ENCODE data around the gene TMEM184A.

Gene TMEM184A

DNA sequence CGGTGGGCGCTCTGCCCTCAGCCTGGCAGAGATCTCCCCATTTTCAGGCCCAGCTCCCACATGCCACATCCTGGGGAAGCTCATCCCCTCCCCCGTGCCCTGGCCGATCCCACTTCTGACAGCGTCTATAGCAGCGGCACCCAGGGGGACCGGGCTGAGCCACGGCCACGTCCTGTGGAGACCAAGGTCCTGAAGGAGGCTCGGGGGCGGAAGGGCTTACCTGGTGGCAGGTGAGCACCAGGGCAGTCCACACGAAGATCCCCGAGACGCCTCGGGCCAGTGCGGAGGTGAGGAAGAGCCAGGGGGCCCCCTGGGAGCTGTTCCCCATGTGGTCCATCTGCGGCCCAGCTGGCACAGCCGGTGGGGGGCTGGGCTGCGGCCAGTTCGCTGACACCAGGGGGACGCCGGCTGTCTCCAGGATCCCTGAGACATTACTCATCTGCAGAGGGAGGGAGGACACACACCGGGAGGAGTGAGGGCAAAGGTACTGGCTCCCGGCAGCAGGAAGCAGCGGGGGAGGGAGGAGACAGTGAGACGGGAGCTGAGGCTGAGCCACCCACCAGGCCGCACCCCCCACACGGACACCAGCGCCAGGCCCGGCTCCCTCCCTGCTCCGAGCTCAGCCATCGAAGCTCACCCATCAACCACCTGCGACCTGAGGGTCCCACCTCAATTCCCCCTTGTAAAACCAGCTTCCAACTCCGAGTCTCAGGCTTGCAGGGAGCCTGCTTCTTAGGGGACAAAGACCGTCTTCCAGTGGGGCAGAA is 776 bp downstream of the TMEM184A start:
- DNase-seq: no peak
- Mint-ChIP-seq H3K9me3 (no peaks in the 10 kb centered on the region), H3K27me3 (peaks cover 4% of the 10 kb centered on the region), H3K4me3 (no peak overlapping the region), H3K27ac (no peak overlapping the region), H3K4me1 (peaks cover 3% of the 10 kb centered on the region), H3K36me3 (no peaks in the 10 kb centered on the region)
- CTCF ChIA-PET: interaction anchor here (1.2 to 1.8 kb wide), 4 partner anchors 15 to 51 kb away, joined by 3 to 6 read pairs (median 4); partner anchors contain the start of gene INTS1

GRCh38 chr7:1554333-1555045 is 1.5 kb downstream of the TMEM184A start:
- H3K27me3 Mint-ChIP-seq: peaks cover 4% of the 10 kb centered on the region
- no peaks in the 10 kb centered on the region for H3K36me3 Mint-ChIP-seq
- peaks cover 3% of the 10 kb centered on the region for H3K4me1 Mint-ChIP-seq
- DNase-seq: no peak
- no peak overlapping the region for H3K4me3 Mint-ChIP-seq
- CTCF ChIA-PET: interaction anchor here (1.3 kb wide), 1 partner anchor 80 kb away, joined by 4 read pairs; no protein-coding TSS in a partner anchor
- no peaks in the 10 kb centered on the region for H3K9me3 Mint-ChIP-seq
- no peak overlapping the region for H3K27ac Mint-ChIP-seq

DNA sequence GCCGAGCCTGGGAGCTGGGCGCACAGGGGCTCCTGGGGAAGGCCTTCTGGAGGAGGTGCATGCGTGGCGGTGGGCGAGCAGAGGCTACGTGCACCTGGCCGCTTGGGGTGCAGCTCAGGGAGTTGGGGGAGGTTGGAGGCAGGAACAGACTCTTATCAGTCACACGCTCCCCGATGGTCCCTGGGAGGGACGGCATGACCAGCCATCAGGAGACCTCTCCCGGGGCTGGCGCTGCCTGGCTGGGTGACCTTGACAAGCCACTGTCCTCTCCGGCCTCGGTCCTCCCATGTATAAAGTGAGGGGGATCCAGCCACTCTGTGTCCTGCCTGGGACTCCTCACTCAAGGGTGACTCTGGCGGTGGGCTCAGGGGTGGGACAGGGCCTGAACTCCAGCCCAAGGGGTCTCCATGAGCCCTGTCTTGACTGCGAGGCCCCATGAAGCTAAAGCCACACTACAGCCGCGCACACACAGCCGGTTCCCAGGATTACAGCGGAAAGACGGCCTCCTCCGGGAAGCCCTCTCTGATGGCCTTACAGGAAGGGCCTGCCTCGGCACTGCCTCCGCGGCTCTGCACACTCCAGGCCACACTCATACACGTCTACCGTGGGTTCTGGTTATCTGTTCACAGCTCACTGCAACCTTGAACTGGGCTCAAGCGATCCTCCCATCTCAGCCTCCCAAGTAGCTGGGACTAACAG is 2.3 kb downstream of the TMEM184A start:
- no peak overlapping the region for H3K27ac Mint-ChIP-seq
- no peaks in the 10 kb centered on the region for H3K36me3 Mint-ChIP-seq
- H3K9me3 Mint-ChIP-seq: no peaks in the 10 kb centered on the region
- H3K27me3 Mint-ChIP-seq: peaks cover 4% of the 10 kb centered on the region
- CTCF ChIA-PET: interaction anchor here (1.3 kb wide), 1 partner anchor 79 kb away, joined by 4 read pairs; no protein-coding TSS in a partner anchor
- peaks cover 3% of the 10 kb centered on the region for H3K4me1 Mint-ChIP-seq
- DNase-seq: no peak
- H3K4me3 Mint-ChIP-seq: no peak overlapping the region

GRCh38 chr7:1552200-1552599 is 3.8 kb downstream of the TMEM184A start:
- no peak overlapping the region for H3K4me3 Mint-ChIP-seq
- no peak overlapping the region for H3K27ac Mint-ChIP-seq
- CTCF ChIA-PET: no interaction called here
- no peak for DNase-seq
- peaks cover 4% of the 10 kb centered on the region for H3K27me3 Mint-ChIP-seq
- no peaks in the 10 kb centered on the region for H3K9me3 Mint-ChIP-seq
- H3K4me1 Mint-ChIP-seq: peaks cover 5% of the 10 kb centered on the region
- H3K36me3 Mint-ChIP-seq: no peaks in the 10 kb centered on the region

- H3K9me3 Mint-ChIP-seq: no peaks in the 10 kb centered on the region
- H3K4me3 Mint-ChIP-seq: no peak overlapping the region
- peaks cover 2% of the 10 kb centered on the region for H3K4me1 Mint-ChIP-seq
- no peaks in the 10 kb centered on the region for H3K36me3 Mint-ChIP-seq
- CTCF ChIA-PET: no interaction called here
- H3K27ac Mint-ChIP-seq: no peak overlapping the region
- H3K27me3 Mint-ChIP-seq: peaks cover 4% of the 10 kb centered on the region
- DNase-seq: no peak
Observed at GRCh38 chr7:1550846-1551155, 5.2 kb downstream of the TMEM184A start.

GRCh38 chr7:1550005-1550845 is 5.8 kb downstream of the TMEM184A start:
- no peak overlapping the region for H3K4me3 Mint-ChIP-seq
- DNase-seq: no peak
- H3K27me3 Mint-ChIP-seq: peaks cover 4% of the 10 kb centered on the region
- no peaks in the 10 kb centered on the region for H3K9me3 Mint-ChIP-seq
- no peak overlapping the region for H3K27ac Mint-ChIP-seq
- peaks cover 2% of the 10 kb centered on the region for H3K4me1 Mint-ChIP-seq
- CTCF ChIA-PET: no interaction called here
- no peaks in the 10 kb centered on the region for H3K36me3 Mint-ChIP-seq

DNA sequence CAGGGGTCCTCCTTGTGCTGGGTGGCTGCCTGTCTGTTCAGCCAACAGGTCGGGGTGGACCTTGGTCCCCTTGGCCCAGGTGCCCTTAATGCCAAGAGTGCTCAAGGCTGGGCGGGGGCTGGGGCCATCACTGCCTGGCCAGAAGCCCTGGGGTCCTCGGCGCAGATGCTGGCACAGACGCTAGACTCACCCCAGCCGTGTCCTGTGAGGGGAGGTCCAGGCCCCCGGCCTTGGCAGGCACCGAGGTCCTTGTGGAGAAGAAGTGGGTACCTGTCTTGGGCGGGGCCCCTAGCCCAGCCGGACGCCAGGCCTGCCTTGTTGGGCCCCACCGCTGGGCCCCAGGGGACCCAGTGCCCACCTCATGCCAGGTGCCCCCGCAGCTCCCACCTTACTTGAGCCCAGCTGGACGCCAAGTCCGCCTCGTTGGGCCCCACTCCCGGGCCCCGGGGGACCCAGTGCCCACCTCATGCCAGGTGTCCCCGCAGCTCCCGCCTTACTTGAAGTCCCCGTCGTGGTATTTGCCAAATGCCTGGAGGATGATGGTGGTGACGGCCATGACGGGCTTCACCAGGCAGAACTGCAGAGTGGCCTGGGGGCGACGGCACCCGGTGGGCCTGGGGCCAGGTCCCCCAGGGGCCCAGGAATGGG is 6.5 kb downstream of the TMEM184A start:
- CTCF ChIA-PET: no interaction called here
- no peaks in the 10 kb centered on the region for H3K9me3 Mint-ChIP-seq
- no peaks in the 10 kb centered on the region for H3K36me3 Mint-ChIP-seq
- H3K27ac Mint-ChIP-seq: no peak overlapping the region
- DNase-seq: no peak
- no peak overlapping the region for H3K4me3 Mint-ChIP-seq
- H3K27me3 Mint-ChIP-seq: no peaks in the 10 kb centered on the region
- H3K4me1 Mint-ChIP-seq: peaks cover 2% of the 10 kb centered on the region

DNA sequence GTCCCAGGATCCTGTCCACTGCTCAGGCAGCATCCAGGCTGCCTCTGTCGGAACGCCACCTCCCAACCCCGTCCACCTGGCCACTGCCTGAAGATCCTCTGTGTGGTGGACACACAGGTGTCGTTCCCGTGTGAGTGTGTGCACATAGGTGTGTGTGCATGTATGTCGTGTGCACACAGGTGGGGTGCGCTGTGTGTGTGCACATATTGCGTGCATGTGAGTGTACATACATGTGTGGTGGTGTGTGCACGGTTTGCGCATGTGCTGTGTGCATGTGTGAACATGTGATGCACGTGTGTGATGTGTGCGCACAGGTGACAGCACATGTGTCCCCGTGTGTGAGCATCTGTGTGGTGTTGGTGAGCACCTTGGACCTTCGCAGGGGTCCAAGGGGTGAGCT is 7.1 kb downstream of the TMEM184A start:
- no peaks in the 10 kb centered on the region for H3K36me3 Mint-ChIP-seq
- H3K4me3 Mint-ChIP-seq: no peak overlapping the region
- no peak overlapping the region for H3K27ac Mint-ChIP-seq
- CTCF ChIA-PET: no interaction called here
- peaks cover 2% of the 10 kb centered on the region for H3K4me1 Mint-ChIP-seq
- H3K9me3 Mint-ChIP-seq: no peaks in the 10 kb centered on the region
- no peak for DNase-seq
- H3K27me3 Mint-ChIP-seq: no peaks in the 10 kb centered on the region

- Mint-ChIP-seq H3K4me1 (peaks cover 2% of the 10 kb centered on the region), H3K27me3 (no peaks in the 10 kb centered on the region), H3K9me3 (no peaks in the 10 kb centered on the region), H3K27ac (peak overlapping the region; percentile 33), H3K4me3 (no peak overlapping the region), H3K36me3 (no peaks in the 10 kb centered on the region)
- DNase-seq: no peak
- CTCF ChIA-PET: no interaction called here
Observed at GRCh38 chr7:1548438-1548831, 7.6 kb downstream of the TMEM184A start.

DNA sequence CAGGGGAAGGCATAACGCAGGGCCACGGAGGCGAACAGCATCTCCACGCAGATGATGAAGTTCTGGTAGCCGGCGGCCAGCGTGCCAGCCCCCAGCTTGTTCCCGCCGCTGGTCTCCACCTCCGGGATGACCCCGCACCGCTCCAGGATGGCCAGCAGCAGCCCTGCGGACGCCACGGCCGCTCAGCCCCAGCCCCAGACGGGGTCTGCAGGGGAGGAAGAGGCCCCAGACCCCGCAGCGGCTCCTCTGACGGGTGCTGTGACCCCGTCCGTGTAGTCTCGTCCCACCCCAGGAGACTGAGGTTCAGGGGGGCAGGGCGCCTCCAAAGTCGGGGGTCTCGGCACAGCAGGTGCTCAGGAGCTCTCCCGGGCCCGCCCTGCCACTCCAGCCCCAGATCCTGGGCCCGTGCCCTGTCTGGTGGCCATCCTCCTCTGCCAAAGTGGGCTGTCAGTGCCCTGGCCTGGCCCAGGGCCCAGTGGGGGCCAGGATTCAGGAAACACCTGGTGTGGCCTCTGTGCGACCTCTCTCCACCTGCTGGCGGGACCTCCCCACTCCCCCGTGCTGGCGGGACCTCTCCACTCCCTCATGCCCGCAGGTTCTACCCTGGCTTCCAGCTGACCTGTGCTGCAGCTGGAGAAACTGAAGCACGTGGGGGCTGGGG is 8.1 kb downstream of the TMEM184A start:
- Mint-ChIP-seq H3K9me3 (no peaks in the 10 kb centered on the region), H3K27me3 (no peaks in the 10 kb centered on the region), H3K27ac (peak overlapping the region; percentile 33), H3K4me1 (peaks cover 2% of the 10 kb centered on the region), H3K36me3 (no peaks in the 10 kb centered on the region), H3K4me3 (no peak overlapping the region)
- no peak for DNase-seq
- CTCF ChIA-PET: no interaction called here

DNA sequence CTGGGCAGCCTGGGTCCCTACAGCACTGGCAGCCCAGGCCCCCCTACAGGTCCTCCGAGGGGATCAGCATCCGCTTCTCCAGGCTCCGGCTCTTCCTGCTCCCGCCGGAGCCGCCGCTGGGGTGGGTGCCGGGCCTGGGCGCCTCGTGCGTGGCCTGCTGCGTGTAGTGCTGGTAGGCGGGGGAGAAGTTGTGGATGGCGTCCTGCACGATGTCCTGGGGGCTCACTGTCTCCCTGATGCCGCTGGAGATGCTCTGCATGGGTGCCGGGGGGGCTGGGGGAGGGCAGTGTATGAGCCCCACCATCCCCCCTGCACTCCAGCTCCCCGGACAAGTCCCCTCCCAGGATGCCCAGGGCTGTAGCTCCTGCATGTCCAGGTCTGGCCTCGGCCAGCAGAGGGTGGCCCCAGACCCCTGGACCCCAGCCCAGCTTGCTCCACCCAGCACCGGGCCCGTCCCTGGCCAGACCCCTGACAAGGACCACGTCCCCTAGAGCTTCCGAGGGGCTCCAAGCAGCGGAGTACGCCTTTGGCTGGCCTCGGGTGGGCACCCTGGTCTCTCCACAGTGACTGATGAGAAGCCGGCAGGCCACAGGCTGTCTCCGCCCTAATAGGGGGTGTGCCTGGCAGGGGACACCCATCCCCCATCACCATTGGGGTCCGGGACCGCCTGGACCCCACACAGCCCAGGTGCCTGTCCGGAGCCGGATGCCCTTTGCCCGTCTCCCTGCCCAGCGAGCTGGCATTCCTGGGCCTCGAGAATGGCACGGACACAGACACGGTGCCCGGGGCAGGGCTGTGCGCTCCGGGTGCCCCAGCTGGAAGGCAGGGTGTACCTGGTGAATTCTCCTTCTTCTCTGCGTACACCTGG is 8.9 kb downstream of the TMEM184A start:
- Mint-ChIP-seq H3K27me3 (no peaks in the 10 kb centered on the region), H3K4me1 (peaks cover 2% of the 10 kb centered on the region), H3K4me3 (no peak overlapping the region), H3K9me3 (no peaks in the 10 kb centered on the region), H3K36me3 (peaks cover 3% of the 10 kb centered on the region), H3K27ac (no peak overlapping the region)
- no peak for DNase-seq
- CTCF ChIA-PET: no interaction called here

DNA sequence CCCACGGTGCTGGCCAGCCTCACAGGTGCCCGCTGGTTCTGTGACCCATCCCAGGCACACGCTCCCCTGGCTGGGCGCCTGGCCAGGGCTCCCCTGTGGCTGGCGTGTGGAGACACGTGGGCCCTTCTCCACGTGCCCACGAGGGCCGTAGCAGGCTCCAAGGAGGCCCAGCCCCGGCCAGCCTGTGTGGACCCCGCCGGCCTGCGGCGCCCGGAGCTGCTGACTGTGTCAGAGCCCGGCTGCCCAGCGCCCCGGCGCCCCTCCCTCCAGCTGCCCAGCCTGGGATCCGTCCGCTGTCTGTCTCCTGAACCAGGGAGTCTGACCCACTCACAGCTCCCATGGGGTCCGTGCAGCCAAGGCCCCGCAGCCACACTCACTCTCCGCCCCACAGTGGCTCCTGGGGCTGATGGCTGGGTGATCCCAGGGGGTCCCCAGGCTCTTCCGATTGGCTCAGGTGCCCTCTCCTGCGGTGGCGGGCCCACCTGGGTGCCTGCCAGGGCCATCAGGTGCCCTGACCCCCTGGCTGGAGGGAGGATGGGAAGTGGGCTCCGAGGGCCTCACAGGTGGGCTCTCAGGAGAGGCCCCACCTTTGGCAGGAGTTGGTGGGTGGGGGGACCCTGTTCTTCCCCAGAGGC is 9.6 kb downstream of the TMEM184A start:
- peaks cover 6% of the 10 kb centered on the region for H3K36me3 Mint-ChIP-seq
- no peak for DNase-seq
- no peaks in the 10 kb centered on the region for H3K9me3 Mint-ChIP-seq
- H3K4me3 Mint-ChIP-seq: no peak overlapping the region
- H3K27ac Mint-ChIP-seq: no peak overlapping the region
- peaks cover 2% of the 10 kb centered on the region for H3K4me1 Mint-ChIP-seq
- no peaks in the 10 kb centered on the region for H3K27me3 Mint-ChIP-seq
- CTCF ChIA-PET: no interaction called here
